ENCODE data around the gene AMH.

Gene AMH

DNA sequence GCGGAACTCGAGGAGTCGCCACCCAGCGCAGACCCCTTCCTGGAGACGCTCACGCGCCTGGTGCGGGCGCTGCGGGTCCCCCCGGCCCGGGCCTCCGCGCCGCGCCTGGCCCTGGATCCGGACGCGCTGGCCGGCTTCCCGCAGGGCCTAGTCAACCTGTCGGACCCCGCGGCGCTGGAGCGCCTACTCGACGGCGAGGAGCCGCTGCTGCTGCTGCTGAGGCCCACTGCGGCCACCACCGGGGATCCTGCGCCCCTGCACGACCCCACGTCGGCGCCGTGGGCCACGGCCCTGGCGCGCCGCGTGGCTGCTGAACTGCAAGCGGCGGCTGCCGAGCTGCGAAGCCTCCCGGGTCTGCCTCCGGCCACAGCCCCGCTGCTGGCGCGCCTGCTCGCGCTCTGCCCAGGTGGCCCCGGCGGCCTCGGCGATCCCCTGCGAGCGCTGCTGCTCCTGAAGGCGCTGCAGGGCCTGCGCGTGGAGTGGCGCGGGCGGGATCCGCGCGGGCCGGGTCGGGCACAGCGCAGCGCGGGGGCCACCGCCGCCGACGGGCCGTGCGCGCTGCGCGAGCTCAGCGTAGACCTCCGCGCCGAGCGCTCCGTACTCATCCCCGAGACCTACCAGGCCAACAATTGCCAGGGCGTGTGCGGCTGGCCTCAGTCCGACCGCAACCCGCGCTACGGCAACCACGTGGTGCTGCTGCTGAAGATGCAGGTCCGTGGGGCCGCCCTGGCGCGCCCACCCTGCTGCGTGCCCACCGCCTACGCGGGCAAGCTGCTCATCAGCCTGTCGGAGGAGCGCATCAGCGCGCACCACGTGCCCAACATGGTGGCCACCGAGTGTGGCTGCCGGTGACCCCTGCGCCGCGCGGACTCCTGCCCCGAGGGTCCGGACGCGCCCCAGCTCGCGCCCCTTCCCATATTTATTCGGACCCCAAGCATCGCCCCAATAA, 2.3 kb downstream of the AMH start:
- no peak for DNase-seq

DNA sequence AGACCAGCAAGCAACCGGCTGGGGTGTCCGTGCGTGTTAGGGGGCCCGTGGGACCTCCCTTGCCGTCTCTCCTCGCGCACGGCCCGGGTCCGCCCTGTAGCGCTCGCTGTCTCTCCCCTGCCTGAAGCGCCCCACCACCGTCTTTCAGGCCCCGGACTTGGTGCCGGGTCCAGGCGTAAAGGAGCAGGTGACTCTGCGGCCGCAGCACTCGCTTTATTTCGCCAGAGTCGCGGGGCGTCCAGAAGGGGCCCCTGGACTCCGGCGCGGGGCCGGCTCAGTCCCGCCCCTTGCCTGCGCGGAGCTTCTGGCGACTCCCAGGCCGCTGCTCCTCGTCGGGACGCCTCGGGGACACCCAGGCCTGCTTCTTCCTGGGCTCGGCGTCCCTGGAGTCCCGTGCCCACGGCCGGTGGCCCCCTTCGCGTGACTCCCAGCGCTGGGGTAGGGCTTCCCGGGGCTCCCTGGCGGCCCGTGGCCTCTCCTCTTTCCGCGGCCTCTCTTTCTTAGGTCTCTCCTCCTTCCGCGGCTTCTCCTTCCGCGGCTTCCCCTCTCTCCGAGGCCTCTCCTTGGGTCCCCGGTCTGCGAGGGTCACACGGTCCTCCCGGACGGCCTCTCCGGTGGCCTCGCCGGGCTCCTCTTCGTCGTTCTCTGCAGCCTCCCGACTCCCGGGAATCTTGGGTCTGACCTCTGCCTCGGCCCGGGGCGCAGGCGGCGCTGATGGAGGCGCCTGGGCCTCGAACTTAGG, 3.1 kb downstream of the AMH start:
- DNase-seq: no peak

DNA sequence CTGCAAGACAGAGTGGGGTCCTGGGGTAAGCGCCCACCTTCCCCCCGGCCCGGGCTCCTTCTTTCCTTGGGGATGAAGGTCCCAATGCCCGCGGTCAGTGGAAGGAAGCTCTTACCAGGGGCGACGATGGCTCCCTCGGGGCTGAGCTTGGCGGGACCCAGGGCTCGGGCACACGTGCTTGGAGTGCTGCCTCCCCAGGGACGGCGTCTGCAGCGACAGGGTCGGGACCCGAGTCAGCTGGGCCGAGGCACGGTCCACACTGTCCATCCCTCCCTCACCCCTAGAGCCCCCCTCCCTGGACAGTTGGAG, 3.6 kb downstream of the AMH start:
- DNase-seq: no peak

DNA sequence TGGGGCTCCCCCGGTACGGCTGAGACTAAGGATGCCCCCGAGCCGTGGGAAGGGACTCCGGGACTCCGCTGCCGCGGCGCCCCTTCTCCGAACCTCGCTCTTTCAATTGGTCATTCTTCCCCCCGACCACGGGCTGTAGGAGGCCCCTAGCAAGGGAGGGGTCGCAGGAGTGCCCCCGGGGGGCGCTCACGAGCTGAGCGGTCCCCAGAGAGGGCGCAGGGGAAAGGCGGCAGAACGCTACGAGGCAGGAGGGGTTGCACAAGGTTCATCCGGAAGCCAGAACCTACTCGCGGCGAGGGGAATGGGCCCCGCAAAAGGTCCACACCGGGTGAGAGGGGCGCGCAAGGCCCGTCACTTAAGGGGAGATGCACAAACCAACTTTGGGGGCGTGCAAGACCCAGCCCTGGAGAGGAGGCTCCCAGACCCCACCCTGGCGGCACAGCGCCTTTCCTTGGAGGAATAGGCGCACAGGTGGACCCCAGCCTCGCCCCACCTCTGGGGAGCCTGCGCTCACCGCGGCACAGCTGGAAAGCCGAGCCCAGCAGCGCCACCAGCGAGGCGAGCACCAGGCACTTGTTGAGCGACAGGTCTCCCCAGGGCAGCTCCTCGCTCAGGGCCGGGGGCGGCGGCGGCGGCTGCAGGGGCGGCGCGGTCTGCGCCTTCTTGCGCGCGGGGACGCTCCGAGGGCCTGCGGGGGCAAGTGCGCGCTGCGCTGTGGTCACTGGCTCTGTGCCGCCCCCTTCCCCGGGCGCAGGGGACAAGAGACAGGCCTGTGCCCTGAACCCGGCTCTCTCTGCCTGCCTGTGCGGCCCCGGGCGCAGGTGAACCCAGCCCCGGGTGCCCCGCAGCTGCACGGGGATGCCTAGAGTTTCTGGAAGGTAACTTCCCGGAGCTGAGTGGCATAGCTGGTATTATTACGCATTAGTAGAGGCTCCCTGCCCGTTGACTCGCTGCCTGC, 4.3 kb downstream of the AMH start:
- DNase-seq: peak; percentile 62

DNA sequence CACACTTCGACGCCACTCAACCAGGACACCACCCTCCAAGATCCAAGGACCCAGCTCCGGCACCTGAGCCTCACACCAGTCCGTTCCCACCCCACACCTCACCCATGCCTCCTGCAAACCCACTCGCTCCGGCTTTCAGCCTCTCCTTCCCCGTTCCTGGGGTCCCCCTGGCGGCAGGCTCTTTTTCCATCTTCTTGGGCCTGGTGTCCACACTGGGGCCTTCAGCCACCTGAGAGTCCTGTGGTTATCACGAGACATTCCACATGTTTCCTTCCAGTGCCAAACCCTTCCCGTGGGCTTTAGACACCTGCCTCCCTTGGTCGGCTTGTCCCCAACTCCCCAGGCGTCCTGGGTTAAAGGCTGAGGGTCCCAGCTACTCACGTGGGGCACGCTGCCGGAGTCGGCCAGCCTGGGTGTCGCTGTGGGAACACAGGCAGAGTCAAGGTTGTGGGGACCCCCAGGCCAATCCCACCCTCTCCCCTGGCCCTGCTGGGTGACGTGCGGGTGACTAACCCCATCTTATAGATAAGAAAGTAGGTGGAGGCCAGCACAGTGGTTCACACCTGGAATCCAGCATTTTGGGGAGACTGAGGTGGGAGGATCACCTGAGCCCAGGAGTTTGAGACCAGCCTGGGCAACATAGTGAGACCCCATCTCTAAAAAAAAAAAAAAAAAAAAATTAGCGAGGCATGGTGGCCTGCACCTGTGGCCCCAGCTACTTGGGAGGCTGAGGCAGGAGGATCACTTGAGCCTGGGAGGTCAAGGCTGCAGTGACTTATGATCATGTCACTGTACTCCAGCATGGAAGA, 5.1 kb downstream of the AMH start:
- DNase-seq: no peak

DNA sequence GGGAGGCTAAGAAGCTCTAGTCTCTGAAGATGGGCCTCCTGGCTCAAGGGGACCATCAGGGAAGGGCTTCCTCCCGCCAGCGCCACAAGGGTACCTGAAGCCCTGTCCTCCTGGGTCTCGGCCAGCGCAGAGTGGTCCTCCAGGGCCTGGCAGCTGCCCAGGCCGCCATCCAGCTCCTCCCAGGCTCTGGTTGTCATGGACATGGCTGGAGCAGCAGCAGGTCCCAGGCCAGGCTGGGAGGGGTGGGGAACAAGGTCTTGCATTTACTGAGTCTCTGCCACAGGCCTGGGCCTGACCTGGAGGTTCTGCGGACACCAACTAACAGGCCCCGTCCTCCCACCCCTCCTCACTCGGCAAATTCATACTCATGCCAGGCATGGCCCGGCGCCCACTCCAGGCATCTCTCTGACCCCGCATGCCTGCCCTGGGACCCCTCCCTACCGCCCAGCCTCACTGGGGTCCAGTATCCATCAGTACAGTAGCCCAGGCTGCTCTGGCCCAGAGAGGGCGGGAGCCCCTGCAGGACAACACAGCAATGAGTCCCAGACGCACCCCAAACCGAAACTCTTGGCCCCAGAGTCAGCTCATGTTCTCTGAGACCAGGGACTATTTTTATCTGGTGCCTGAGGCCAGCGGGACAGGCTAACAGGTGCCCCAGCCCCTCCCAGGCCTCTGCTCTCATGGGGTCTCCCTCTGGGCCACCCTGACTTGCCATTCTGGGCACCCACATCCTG, 6.2 kb downstream of the AMH start:
- no peak for DNase-seq

DNA sequence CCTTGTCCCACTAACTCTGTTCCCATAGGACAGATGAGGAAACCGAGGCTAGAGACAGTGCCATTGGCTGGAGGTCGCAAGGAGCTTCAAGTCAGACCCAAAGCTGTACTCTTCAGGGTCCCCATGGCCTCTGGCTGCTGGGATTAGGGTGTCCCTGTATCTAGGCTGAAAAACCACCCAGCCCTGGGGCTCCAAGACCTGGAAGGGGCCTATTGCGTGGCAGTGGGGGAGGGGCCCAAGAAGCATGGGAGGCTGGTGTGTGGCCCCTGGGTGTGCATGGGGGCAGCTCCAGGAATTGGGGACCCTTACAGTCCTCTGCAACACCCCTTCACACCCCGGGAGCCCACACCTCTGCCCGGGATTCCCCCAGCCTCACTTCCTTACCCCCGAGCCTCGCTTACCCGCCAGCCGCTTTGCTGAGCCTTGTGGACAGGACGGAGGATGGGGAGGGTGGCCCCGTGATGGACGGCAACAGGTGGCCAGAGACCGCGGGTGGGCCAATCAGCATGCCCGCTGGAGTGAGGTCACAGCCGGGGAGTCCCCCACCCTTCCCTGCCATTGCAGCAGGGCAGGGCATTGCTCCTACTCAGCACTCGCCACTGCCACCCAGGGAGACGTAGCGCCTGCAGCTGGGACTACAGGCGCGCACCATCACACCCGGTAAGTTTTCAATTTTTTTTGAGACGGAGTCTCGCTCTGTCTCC, 7.0 kb downstream of the AMH start, which contains the start of gene JSRP1:
Gene JSRP1, minus strand, starts transcription at position 436 of the 704 bp plus-strand sequence. CDS start 1,103 bp downstream, outside the sequence.
- DNase-seq: no peak

DNA sequence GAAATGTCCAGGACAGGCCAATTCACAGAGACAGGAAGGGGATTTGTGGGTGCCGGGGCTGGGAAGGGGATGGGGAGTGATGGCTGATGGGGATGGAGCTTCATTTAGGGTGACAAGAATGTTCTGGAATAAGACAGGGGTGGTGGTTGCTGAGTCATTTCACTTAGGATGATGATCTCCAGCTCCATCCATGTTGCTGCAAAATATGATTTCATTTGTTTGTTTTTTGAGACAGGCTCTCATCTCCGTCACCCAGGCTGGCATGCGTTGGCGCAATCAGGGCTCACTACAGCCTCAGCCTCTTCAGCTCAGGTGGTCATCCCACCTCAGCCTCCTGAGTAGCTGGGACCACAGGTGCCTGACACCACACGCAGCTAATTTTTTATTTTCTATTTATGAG, 10.2 kb downstream of the AMH start:
- no peak for DNase-seq

DNA sequence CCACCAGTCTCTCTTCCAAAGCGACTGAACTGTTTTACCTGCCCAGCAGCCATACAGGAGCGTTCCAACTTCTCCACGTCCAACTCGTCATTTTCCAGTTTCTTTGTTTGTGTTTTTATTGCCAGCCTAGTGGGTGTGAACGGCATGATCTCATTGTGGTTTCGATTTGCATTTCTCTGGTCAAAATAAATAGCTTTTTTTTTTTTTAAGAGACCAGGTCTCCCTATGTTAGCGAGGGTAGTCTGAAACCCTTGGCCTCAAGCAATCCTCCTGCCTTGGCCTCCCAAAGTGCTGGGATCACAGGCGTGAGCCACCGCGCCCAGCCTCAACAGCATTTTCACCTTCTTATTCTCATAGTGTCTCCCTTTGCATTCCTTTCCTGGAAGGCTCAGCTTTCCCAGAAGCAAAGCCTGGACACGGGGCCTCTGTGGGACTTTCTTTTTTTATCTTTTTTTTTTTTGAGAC, 11.2 kb downstream of the AMH start:
- DNase-seq: peak; percentile 51

DNA sequence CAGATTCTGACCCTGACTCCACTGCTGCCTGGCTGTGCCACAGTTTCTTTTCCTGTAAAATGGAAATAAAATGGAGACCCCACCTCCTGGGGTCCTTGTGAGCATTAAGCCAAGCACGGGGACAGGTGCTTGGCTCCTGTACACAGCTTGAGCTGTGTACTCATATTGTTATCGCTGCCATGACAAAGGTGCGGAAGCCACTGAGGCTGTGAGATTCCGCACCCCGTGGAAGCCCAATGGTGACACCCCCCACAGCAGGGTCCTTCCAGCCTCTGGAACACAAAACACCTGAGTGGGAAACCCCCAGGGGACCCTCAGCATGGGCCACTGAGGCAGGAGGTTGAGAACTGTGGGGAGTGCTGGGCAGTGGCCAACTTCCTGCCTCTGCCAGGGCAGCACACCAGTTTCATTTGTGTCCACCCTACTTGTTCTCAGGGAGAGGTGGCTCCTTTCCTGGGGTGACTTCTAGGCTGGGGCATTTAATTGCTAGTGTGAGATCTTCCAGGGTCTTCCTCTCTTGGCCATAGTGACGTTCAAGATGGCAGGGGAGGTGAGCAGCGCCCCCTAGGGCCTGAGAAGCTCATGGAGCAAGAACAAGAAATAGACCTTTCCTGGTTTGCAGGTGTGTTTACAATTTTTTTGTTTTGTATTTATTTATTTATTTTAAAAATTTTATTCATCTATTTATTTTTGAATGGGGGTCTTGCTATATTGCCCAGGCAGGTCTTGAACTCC, 12.5 kb downstream of the AMH start:
- peak; percentile 70 for DNase-seq

DNA sequence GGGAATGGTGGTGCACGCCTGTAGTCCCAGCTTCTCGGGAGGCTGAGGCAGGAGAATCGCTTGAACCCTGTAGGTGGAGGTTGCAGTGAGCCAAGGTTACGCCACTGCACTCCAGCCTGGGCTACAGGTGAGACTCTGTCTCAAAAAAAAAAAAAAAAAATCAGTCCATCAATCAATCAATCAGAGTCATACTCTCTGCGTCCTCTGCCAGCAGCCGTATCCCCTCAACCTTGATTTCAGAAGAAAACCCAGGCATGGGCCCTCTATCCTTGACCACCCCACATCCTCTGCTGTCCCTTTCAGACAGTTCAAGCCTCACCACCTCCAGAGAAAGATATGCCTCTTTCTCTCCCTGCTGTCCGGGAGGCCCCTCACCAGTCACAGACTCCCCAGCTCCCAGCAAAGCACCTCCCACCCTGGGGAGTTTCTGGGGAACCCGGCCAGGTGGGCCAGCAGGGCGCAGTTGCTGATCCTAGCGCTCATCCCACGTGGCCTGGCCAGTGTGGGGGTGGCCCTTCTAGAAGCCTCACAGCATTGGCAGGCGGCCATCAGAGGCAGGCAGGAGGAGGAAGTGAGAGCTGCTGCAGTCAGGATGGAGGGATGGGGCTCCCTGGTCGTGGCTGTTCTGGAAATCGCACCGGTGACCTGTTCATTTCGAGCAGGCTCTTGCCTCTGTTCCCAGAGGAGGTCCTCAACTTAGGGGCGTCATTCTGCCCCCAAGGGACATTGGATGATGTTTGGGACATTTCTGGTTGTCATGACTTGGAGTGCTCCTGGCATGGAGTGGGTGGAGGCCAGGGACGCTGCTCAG, 17.3 kb downstream of the AMH start:
- no peak for DNase-seq

DNA sequence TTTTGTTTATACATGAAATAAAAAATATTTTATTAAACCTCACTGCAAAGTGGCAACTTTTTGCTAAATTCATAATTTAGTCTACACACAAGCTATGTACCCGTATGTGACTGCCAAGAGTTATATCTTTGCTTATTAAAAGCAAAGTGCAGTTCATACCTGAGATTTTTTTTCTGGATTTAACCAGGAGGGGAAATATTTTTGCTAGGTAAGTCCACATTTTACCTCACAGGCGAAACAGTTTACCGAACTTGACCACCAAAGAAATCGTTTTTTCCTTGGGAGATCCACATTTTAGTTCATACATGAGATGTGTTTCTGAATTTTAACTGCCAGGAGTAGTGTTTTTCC, 19.3 kb downstream of the AMH start:
- no peak for DNase-seq

DNA sequence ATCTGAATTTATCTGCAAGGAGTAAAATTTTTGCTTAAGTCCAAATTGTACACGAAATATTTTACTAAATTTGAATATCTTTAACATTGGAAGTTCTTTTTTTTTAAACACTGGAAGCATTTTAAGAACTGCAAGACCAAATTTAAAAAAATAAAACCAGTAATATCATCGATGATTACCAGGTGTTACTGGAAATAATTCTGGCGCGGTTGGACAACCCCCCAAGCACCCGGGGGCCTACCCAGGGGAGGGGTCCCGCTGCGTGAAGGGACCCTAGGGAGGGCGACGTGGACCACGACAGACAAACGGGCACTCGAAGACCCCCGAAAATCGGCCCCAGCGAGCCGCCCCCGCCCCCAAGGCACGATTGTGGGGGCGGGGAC, 19.7 kb downstream of the AMH start:
- no peak for DNase-seq

DNA sequence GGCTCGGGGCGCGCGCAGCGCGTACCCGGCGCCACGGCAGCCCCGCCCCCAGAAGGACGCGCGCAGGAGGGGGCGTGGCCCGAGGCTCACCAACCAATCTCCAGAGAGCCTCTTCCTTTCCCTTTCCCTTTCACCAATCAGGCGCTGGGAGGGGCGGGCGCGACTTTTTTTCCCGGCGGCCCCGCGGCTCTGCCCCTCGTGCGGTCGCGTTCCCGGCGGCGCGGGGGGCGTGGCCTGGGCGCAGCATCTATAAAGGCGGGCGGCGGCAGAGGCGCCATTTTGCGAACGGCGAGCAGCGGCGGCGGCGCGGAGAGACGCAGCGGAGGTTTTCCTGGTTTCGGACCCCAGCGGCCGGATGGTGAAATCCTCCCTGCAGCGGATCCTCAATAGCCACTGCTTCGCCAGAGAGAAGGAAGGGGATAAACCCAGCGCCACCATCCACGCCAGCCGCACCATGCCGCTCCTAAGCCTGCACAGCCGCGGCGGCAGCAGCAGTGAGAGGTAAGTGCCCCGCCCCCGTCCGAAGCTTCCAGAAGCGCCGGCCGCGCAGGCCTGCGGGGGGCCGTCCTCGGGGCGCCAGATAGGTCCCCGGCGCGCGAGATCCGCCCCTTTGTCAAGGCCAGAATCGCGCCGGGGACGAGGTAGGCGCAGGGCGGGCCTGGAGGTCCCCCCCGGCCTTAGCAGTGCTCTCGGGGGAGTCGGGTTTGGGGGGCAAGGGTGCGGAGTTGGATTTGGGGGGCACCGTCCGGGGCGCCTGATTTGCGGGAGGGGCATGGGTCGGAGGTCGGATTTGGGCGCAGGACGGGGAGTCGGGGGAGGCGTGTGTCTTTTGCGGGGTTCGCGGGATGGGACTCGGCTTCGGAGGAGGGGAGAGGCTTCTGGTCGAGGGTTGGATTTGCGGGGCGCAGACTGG, 20.4 kb downstream of the AMH start:
- peak; percentile 99 for DNase-seq

DNA sequence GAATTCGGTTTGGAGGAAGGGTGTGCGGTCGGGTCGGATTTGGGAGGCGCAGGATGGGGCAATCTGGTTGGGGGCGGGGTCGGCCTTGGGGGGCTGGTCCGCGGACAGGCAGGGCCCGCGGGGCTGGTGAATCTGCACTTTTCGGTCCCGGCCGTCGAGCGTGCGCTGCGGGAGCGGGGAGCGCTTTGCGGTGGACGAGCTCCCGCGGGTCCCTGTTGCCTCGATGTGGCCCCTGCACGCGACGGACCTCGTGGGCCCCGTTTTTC, 21.0 kb downstream of the AMH start:
- no peak for DNase-seq

DNA sequence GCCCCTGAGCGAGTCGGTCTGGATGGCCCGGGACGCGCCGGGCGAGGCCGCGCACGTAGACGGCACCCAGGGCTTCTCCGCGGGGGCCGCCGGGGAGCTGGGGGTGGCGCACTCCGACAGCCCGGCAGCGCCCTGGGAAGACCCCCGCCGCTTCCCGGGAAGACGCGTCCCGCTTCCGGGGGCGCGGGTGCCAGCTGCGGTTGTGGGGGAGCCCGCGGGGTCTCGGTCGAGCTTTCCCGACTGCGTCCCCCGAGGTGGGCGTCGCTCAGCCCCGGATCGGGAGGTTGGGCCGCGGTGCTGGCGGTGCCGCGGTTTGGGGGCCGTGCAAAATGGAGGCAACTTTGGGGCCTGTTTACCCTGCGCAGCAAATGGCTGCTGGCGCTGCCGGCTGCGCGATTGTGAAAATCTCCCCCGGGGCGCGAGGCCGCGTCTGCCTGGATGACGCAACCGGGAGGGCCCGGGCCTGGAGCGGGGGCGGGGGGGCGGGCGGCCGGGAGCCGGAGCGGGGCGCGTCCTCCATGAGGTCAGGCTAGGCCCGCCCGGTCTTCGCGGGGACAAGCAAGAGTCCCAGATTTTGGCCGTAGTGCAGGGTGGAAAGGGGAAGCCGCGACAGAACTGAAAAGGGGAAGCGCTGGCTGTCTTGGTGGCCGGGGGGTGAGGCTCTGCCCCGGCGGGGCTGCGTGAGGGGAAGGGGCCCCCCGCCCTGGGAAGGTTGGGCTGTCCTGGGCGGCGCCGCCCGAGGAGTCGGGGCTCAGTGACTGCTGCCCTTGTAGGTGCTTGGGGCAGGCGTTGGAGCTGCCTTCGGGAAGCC, 21.5 kb downstream of the AMH start:
- peak; percentile 81 for DNase-seq
